PC-9 (cell line): ENCODE data around the gene RADIL. TPM values are rescaled to one million over a fixed set of nuclear protein-coding genes. Genes with fewer than 3 reads are reported as not detected.
A peak's percentile ranks its signal among the peaks of the same experiment; 100 is the strongest.

ENCODE experiments used
- BruUV-seq: library from RNA; stranded (reverse); fragments of 400-500 nt; replicated peaks from 2 replicates; lab custom pipeline; 2021; lab: Mats Ljungman, UMichigan
- CTCF ChIA-PET: fragments of 300-600 bp; sonication (Branson Sonifier 250); formaldehyde crosslinking; loops from one replicate; lab custom pipeline; 2022; ENCODE audit warnings: antibody characterized with exemption; lab: Charles Lee
- POLR2A ChIA-PET: fragments of 300-600 bp; sonication (Branson Sonifier 250); formaldehyde crosslinking; loops from one replicate; lab custom pipeline; 2022; ENCODE audit warnings: antibody characterized with exemption; ENCODE audit not compliant: unreplicated experiment; lab: Charles Lee
- DNase-seq, 2 experiments: peaks; one replicate each; pipeline versions ENCODE4 v3.0.0 to v3.0.0-alpha.2; 2015 to 2022; ENCODE audit warnings: mixed read lengths in 1 of 2
- H2AFZ ChIP-seq: fragments of 200-600 bp; sonication (generic); 2 replicates; pipeline ENCODE4 v1.8.1; 2017; ENCODE audit warnings: antibody characterized with exemption
- H3F3A ChIP-seq: fragments of 200-600 bp; sonication (generic); 2 replicates; pipeline ENCODE4 v1.8.1; 2017; ENCODE audit warnings: antibody characterized with exemption, mild to moderate bottlenecking, low read depth; ENCODE audit not compliant: insufficient read depth
- H3K27ac ChIP-seq: fragments of 200-600 bp; sonication (generic); 2 replicates; pipeline ENCODE4 v1.6.1; 2016; ENCODE audit warnings: mixed run types
- H3K27me3 ChIP-seq: fragments of 200-600 bp; sonication (generic); 2 replicates; pipeline ENCODE4 v1.6.1; 2016; ENCODE audit warnings: low read depth, mixed run types; ENCODE audit not compliant: insufficient read depth
- H3K36me3 ChIP-seq: fragments of 200-600 bp; sonication (generic); 2 replicates; pipeline ENCODE4 v1.6.1; 2016; ENCODE audit warnings: low read depth, mixed run types
- H3K4me1 ChIP-seq: fragments of 200-600 bp; sonication (generic); replicated peaks from 2 replicates; pipeline ENCODE4 v1.6.1; 2016; ENCODE audit warnings: mixed run types; ENCODE audit not compliant: insufficient read depth
- H3K4me2 ChIP-seq: fragments of 200-600 bp; sonication (generic); 2 replicates; pipeline ENCODE4 v1.6.1; 2017; ENCODE audit warnings: mixed run types
- H3K4me3 ChIP-seq: fragments of 200-600 bp; sonication (generic); 2 replicates; pipeline ENCODE4 v1.6.1; 2016; ENCODE audit warnings: mixed run types
- H3K79me2 ChIP-seq: fragments of 200-600 bp; sonication (generic); 2 replicates; pipeline ENCODE4 v1.6.1; 2017; ENCODE audit warnings: low read depth, mixed run types
- H3K9me2 ChIP-seq: fragments of 200-600 bp; sonication (generic); 2 replicates; pipeline ENCODE4 v1.8.1; 2017; ENCODE audit warnings: mild to moderate bottlenecking; ENCODE audit not compliant: insufficient read depth
- H3K9me3 ChIP-seq: fragments of 200-600 bp; sonication (generic); 2 replicates; pipeline ENCODE4 v1.8.1; 2016; ENCODE audit warnings: low read depth; ENCODE audit not compliant: insufficient read depth
- H4K20me1 ChIP-seq: fragments of 200-600 bp; sonication (generic); 2 replicates; pipeline ENCODE4 v1.8.1; 2017; ENCODE audit not compliant: insufficient read depth
- EZH2 ChIP-seq: fragments of 200-600 bp; sonication (generic); IDR thresholded peaks from 2 replicates; pipeline ENCODE4 v1.8.0; 2017; ENCODE audit warnings: antibody characterized with exemption, low read depth
- intact Hi-C: fragments of 100-400 bp; cut with micrococcal nuclease; formaldehyde crosslinking; loops from one replicate; pipeline ENCODE4 v1.10.0; 2022; ENCODE audit not compliant: unreplicated experiment
- total RNA-seq: library from RNA; stranded (reverse); gene quantifications from 2 replicates; pipeline ENCODE4 v1.2.3, GENCODE V29; 2021
- TF ChIP-seq, protein P1 (sequence below): fragments of 200-600 bp; sonication (generic); conservative IDR thresholded peaks from 2 replicates; pipeline ENCODE4 v1.6.1; 2017; ENCODE audit warnings: mixed run types, antibody characterized with exemption, mild to moderate bottlenecking, moderate library complexity

RADIL gene
- total RNA-seq, 1 experiment from 2014 or later: 0.35 TPM

DNA sequence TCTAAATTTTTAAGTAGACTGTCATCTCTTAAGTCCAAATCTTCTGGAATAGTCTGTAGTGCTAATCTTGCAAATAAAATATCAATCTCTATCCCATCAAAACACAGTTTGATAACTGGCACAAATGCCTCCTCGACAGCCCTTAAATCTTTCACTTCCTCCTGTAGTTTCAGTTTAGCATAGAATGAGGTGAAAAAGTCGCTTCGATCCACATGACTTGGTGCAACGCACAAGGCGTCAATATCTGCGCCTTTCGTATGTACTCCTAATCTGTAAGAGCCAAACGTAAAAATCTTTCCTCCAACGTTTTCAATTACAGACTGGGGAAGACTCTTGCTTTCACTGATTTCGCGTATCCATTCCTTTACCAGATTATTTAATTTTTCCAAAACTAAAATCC lies 22.3 kb downstream of the RADIL start:
- Histone ChIP-seq H3K4me2 (no peak overlapping the region), H3K4me3 (no peak overlapping the region), H2AFZ (no peak overlapping the region), H3K27ac (no peak overlapping the region), H3K36me3 (no peaks in the 10 kb centered on the region), H4K20me1 (no peaks in the 10 kb centered on the region), H3K79me2 (no peaks in the 10 kb centered on the region), H3K27me3 (peaks cover 96% of the 10 kb centered on the region), H3K9me2 (no peaks in the 10 kb centered on the region), H3K9me3 (0 out of 2 replicates have a peak, but pooled peaks cover 11% of the 10 kb centered on the region), H3F3A (no peaks in the 10 kb centered on the region), H3K4me1 (no peaks in the 10 kb centered on the region)
- BruUV-seq: no TSS peak
- ChIA-PET POLR2A (no interaction called here), CTCF (no interaction called here)
- intact Hi-C loops: no loop called here
- TF ChIP-seq, protein P1, sequence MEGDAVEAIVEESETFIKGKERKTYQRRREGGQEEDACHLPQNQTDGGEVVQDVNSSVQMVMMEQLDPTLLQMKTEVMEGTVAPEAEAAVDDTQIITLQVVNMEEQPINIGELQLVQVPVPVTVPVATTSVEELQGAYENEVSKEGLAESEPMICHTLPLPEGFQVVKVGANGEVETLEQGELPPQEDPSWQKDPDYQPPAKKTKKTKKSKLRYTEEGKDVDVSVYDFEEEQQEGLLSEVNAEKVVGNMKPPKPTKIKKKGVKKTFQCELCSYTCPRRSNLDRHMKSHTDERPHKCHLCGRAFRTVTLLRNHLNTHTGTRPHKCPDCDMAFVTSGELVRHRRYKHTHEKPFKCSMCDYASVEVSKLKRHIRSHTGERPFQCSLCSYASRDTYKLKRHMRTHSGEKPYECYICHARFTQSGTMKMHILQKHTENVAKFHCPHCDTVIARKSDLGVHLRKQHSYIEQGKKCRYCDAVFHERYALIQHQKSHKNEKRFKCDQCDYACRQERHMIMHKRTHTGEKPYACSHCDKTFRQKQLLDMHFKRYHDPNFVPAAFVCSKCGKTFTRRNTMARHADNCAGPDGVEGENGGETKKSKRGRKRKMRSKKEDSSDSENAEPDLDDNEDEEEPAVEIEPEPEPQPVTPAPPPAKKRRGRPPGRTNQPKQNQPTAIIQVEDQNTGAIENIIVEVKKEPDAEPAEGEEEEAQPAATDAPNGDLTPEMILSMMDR: no peak
- TF ChIP-seq EZH2: no peak
- DNase-seq: no peak

DNA sequence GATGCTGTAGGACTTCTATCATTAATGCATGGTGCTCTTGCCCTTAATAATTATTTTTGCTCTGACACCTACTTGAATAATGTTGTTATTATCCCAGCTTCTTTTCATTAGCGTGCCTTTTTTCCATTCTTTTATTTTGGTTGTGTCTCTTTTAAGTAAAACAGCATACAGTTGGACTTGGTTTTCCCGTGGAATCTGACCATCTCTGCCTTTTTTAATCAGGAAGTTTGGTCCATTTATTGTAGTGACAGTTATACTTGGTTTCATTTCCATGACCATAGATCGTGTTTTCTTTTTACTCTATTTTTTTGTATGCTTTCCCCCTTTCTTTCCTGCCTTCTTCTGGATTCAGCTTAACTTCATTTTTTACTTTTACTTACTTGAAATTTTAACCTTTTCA lies 26.3 kb downstream of the RADIL start:
- H3K4me3 ChIP-seq: no peak overlapping the region
- H2AFZ ChIP-seq: no peak overlapping the region
- no peaks in the 10 kb centered on the region for H3F3A ChIP-seq
- H3K36me3 ChIP-seq: no peaks in the 10 kb centered on the region
- no TSS peak for BruUV-seq
- H3K27me3 ChIP-seq: peaks cover 80% of the 10 kb centered on the region
- DNase-seq: no peak
- H3K4me1 ChIP-seq: no peaks in the 10 kb centered on the region
- intact Hi-C loops: no loop called here
- H3K9me2 ChIP-seq: no peaks in the 10 kb centered on the region
- CTCF ChIA-PET: no interaction called here
- 0 out of 2 replicates have a peak, but pooled peaks cover 3% of the 10 kb centered on the region for H3K9me3 ChIP-seq
- TF ChIP-seq, protein P1: no peak
- TF ChIP-seq EZH2: no peak
- H3K27ac ChIP-seq: no peak overlapping the region
- H4K20me1 ChIP-seq: no peaks in the 10 kb centered on the region
- POLR2A ChIA-PET: no interaction called here
- H3K79me2 ChIP-seq: no peaks in the 10 kb centered on the region
- H3K4me2 ChIP-seq: peak overlapping the region; percentile 21

DNA sequence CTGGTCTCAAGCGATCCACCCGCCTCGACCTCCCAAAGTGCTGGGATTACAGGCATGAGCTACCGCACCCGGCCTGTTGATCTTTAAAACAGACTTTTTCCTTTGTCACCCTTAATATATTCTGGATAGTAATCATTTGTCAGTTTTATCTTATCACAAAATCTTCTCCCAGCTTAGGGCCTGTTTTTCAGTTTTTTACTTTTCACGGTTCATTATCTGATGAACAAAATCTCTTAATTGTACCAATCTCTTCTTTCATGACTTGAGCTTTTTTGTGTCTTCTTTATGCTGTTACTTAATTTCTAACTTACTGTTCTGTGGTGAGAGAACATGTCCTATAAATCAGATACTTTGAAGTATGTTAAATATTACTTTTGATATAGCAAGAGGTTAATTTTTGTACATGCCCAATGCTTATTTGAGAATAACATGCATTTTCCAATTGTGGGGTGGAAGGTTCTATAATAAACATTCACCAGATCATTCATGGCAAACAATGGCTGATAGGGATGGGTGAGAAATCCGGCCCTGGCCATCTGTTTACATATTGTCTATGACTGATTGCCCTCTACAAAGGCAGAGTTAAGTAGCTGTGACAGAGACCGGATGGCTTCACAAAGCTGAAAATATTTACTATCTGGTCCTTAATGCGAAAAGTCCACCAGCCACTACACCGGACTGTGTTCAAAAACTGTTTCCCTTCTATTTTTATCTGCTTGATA lies 27.0 kb downstream of the RADIL start:
- Histone ChIP-seq H3K36me3 (no peaks in the 10 kb centered on the region), H3K27me3 (peaks cover 80% of the 10 kb centered on the region), H2AFZ (no peak overlapping the region), H3K4me2 (no peak overlapping the region), H4K20me1 (no peaks in the 10 kb centered on the region), H3K4me3 (no peak overlapping the region), H3F3A (no peaks in the 10 kb centered on the region), H3K4me1 (no peaks in the 10 kb centered on the region), H3K9me2 (no peaks in the 10 kb centered on the region), H3K9me3 (0 out of 2 replicates have a peak, but pooled peaks cover 3% of the 10 kb centered on the region), H3K79me2 (no peaks in the 10 kb centered on the region), H3K27ac (no peak overlapping the region)
- BruUV-seq: no TSS peak
- intact Hi-C loops: no loop called here
- CTCF ChIA-PET: no interaction called here
- no peak for TF ChIP-seq EZH2
- TF ChIP-seq, protein P1: no peak
- POLR2A ChIA-PET: interaction anchor here (0.6 kb wide), 2 partner anchors 9 to 672 kb away, joined by 3 to 5 read pairs; no protein-coding TSS in a partner anchor
- no peak for DNase-seq
